HUES48 (cell line): ENCODE measurements around the gene OR6S1.
A peak's percentile ranks its signal among the peaks of the same experiment; 100 is the strongest.

Experiments used
- H3K27ac ChIP-seq: one replicate; pipeline ENCODE4 v1.7.0; 2013; ENCODE audit warnings: low read depth, low read length, inconsistent platforms
- H3K27me3 ChIP-seq: 2 replicates; pipeline ENCODE4 v1.6.1; 2013; ENCODE audit warnings: mild to moderate bottlenecking, low read length; ENCODE audit not compliant: control insufficient read depth, insufficient read depth
- H3K36me3 ChIP-seq: 2 replicates; pipeline ENCODE4 v1.6.1; 2013; ENCODE audit warnings: low read length; ENCODE audit not compliant: control insufficient read depth, insufficient read depth
- H3K4me1 ChIP-seq: 2 replicates; pipeline ENCODE4 v1.6.1; 2013; ENCODE audit warnings: mild to moderate bottlenecking, low read length; ENCODE audit not compliant: control insufficient read depth, insufficient read depth
- H3K4me3 ChIP-seq: 2 replicates; pipeline ENCODE4 v1.5.1; 2013; ENCODE audit warnings: mild to moderate bottlenecking, low read depth, low read length
- H3K9ac ChIP-seq: 2 replicates; pipeline ENCODE4 v1.6.1; 2013; ENCODE audit warnings: mild to moderate bottlenecking, low read depth, low read length, moderate library complexity
- H3K9me3 ChIP-seq: 2 replicates; pipeline ENCODE4 v1.6.1; 2013; ENCODE audit warnings: low read length; ENCODE audit not compliant: control insufficient read depth, insufficient read depth

The OR6S1 gene

GRCh38 chr14:20615996-20616395 lies 25.5 kb downstream of the OR6S1 start:
- Histone ChIP-seq H3K36me3 (no peaks in the 10 kb centered on the region), H3K9me3 (no peaks in the 10 kb centered on the region), H3K9ac (no peak overlapping the region), H3K27ac (no peak overlapping the region), H3K4me1 (peaks cover 10% of the 10 kb centered on the region), H3K27me3 (no peaks in the 10 kb centered on the region; the same call in 1 of the 2 replicates), H3K4me3 (no peak overlapping the region)

GRCh38 chr14:20614038-20614840 lies 27.3 kb downstream of the OR6S1 start:
- Histone ChIP-seq H3K4me1 (peaks cover 10% of the 10 kb centered on the region), H3K9ac (peak overlapping the region; percentile 60), H3K4me3 (peak overlapping the region; percentile 80), H3K27me3 (no peaks in the 10 kb centered on the region; the same call in 1 of the 2 replicates), H3K9me3 (no peaks in the 10 kb centered on the region), H3K27ac (peak overlapping the region; percentile 75), H3K36me3 (no peaks in the 10 kb centered on the region)

- Histone ChIP-seq H3K36me3 (no peaks in the 10 kb centered on the region), H3K9ac (peak overlapping the region; percentile 60), H3K27me3 (no peaks in the 10 kb centered on the region; the same call in 1 of the 2 replicates), H3K4me3 (peak overlapping the region; percentile 80), H3K4me1 (peaks cover 10% of the 10 kb centered on the region), H3K27ac (peak overlapping the region; percentile 75), H3K9me3 (no peaks in the 10 kb centered on the region)
These were observed 28.1 kb downstream of the OR6S1 start for GRCh38 chr14:20613094-20614037.

GRCh38 chr14:20612403-20612802 lies 29.1 kb downstream of the OR6S1 start:
- no peaks in the 10 kb centered on the region for H3K36me3 ChIP-seq
- no peak overlapping the region for H3K27ac ChIP-seq
- peaks cover 10% of the 10 kb centered on the region for H3K4me1 ChIP-seq
- H3K4me3 ChIP-seq, result no peak overlapping the region
- no peaks in the 10 kb centered on the region; the same call in 1 of the 2 replicates for H3K27me3 ChIP-seq
- no peaks in the 10 kb centered on the region for H3K9me3 ChIP-seq
- no peak overlapping the region for H3K9ac ChIP-seq

- no peak overlapping the region for H3K27ac ChIP-seq
- H3K27me3 ChIP-seq, result no peaks in the 10 kb centered on the region; the same call in 1 of the 2 replicates
- H3K36me3 ChIP-seq, result no peaks in the 10 kb centered on the region
- no peak overlapping the region for H3K9ac ChIP-seq
- H3K4me3 ChIP-seq, result no peak overlapping the region
- H3K4me1 ChIP-seq, result peaks cover 13% of the 10 kb centered on the region
- no peaks in the 10 kb centered on the region for H3K9me3 ChIP-seq
These were observed 30.2 kb downstream of the OR6S1 start for GRCh38 chr14:20611277-20611676.

- Histone ChIP-seq H3K27ac (no peak overlapping the region), H3K9ac (peak overlapping the region; percentile 67)
These were observed 31.3 kb downstream of the OR6S1 start for GRCh38 chr14:20610002-20610765.

GRCh38 chr14:20609215-20610001 lies 32.1 kb downstream of the OR6S1 start:
- Histone ChIP-seq H3K27me3 (no peaks in the 10 kb centered on the region; the same call in 1 of the 2 replicates), H3K36me3 (no peaks in the 10 kb centered on the region), H3K9ac (peak overlapping the region; percentile 67), H3K4me1 (peaks cover 10% of the 10 kb centered on the region), H3K4me3 (peak overlapping the region; percentile 96), H3K9me3 (no peaks in the 10 kb centered on the region), H3K27ac (no peak overlapping the region)

More at GRCh38 chr14:20610002-20610765, 31.3 kb downstream of the OR6S1 start:
- H3K27me3 ChIP-seq, result no peaks in the 10 kb centered on the region; the same call in 1 of the 2 replicates
- no peaks in the 10 kb centered on the region for H3K9me3 ChIP-seq
- H3K4me3 ChIP-seq, result peak overlapping the region; percentile 96
- no peaks in the 10 kb centered on the region for H3K36me3 ChIP-seq
- H3K4me1 ChIP-seq, result peaks cover 13% of the 10 kb centered on the region

- peak overlapping the region; percentile 31; the same call in 1 of the 2 replicates for H3K4me3 ChIP-seq
- no peak overlapping the region for H3K27ac ChIP-seq
- no peaks in the 10 kb centered on the region for H3K36me3 ChIP-seq
- H3K9me3 ChIP-seq, result no peaks in the 10 kb centered on the region
- H3K4me1 ChIP-seq, result peaks cover 10% of the 10 kb centered on the region
- no peaks in the 10 kb centered on the region; the same call in 1 of the 2 replicates for H3K27me3 ChIP-seq
- no peak overlapping the region for H3K9ac ChIP-seq
These were observed 32.9 kb downstream of the OR6S1 start for GRCh38 chr14:20608383-20609110.

GRCh38 chr14:20607617-20608016 lies 33.9 kb downstream of the OR6S1 start:
- Histone ChIP-seq H3K27ac (no peak overlapping the region), H3K4me3 (no peak overlapping the region), H3K9me3 (no peaks in the 10 kb centered on the region), H3K27me3 (no peaks in the 10 kb centered on the region; the same call in 1 of the 2 replicates), H3K4me1 (peaks cover 6% of the 10 kb centered on the region; the same call in 1 of the 2 replicates), H3K36me3 (no peaks in the 10 kb centered on the region), H3K9ac (no peak overlapping the region)
